LNCAP (cell line): ENCODE data around the gene FCGBP.

ENCODE experiments used
- CTCF ChIP-seq: fragments of 450-650 bp; IDR thresholded peaks from 2 replicates; pipeline ENCODE4 v1.5.1; 2017; ENCODE audit warnings: mild to moderate bottlenecking

Gene FCGBP

GRCh38 chr19:39951065-39951650 is 16.7 kb upstream of the FCGBP start:
- TF ChIP-seq CTCF: no peak

GRCh38 chr19:39949026-39949747 is 14.8 kb upstream of the FCGBP start:
- no peak for TF ChIP-seq CTCF

- TF ChIP-seq CTCF: no peak
Observed at GRCh38 chr19:39946532-39946931, 12.1 kb upstream of the FCGBP start.

GRCh38 chr19:39943586-39943985 is 9.2 kb upstream of the FCGBP start:
- no peak for TF ChIP-seq CTCF

GRCh38 chr19:39942366-39942730 is 7.9 kb upstream of the FCGBP start:
- no peak for TF ChIP-seq CTCF

- no peak for TF ChIP-seq CTCF
Observed at GRCh38 chr19:39941615-39942365, 7.4 kb upstream of the FCGBP start.

- no peak for TF ChIP-seq CTCF
Observed at GRCh38 chr19:39941151-39941550, 6.7 kb upstream of the FCGBP start.
